Measurements from ENCODE around the gene TSSC4. TPM values are rescaled to one million over a fixed set of nuclear protein-coding genes. Genes with fewer than 3 reads are reported as not detected.

TSSC4 gene
- total RNA-seq, 3 donors from 2014 or later: 33.9 to 58.8 (median 39.2) TPM

DNA sequence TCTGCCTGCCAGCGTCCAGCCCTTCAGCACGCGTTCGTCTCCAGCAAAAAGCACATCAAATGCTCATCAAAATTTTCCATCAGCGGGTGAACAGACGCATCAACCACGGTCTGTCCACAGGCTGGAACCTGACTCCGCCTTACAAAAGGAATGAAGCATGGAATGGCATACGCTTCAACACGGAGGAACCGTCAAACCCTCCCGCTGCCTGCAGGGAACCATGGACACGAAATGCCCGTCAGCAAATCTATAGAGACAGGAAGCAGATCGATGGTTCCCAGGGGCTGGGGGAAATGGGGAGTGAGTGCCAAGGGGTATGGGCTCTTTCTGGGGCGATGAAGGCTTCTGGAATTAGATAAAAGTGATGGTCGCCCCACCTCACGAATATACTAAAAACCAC lies 16.2 kb downstream of the TSSC4 start:
- TF ChIP-seq, protein P1, sequence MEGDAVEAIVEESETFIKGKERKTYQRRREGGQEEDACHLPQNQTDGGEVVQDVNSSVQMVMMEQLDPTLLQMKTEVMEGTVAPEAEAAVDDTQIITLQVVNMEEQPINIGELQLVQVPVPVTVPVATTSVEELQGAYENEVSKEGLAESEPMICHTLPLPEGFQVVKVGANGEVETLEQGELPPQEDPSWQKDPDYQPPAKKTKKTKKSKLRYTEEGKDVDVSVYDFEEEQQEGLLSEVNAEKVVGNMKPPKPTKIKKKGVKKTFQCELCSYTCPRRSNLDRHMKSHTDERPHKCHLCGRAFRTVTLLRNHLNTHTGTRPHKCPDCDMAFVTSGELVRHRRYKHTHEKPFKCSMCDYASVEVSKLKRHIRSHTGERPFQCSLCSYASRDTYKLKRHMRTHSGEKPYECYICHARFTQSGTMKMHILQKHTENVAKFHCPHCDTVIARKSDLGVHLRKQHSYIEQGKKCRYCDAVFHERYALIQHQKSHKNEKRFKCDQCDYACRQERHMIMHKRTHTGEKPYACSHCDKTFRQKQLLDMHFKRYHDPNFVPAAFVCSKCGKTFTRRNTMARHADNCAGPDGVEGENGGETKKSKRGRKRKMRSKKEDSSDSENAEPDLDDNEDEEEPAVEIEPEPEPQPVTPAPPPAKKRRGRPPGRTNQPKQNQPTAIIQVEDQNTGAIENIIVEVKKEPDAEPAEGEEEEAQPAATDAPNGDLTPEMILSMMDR (IDR thresholded peaks at IDR 0.05): no peak
- intact Hi-C loops (cut with DNase I, micrococcal nuclease): no loop called here
- Histone ChIP-seq H3K9me3 (no peaks in the 10 kb centered on the region), H3K36me3 (ENCODE audit: low read depth) (no peaks in the 10 kb centered on the region), H3K4me3 (no peak overlapping the region), H3K4me1 (ENCODE audit: low read depth) (peaks cover 10% of the 10 kb centered on the region)
- no peak for ATAC-seq
- DNase-seq: no peak

- H3K9me3 ChIP-seq: no peaks in the 10 kb centered on the region
- TF ChIP-seq, protein P1 (IDR thresholded peaks at IDR 0.05): no peak
- no peak for ATAC-seq
- no peak overlapping the region for H3K4me3 ChIP-seq
- no peaks in the 10 kb centered on the region for H3K36me3 ChIP-seq (ENCODE audit: low read depth)
- peaks cover 10% of the 10 kb centered on the region for H3K4me1 ChIP-seq (ENCODE audit: low read depth)
- peak in 1 of 3 donors; percentile 49 for DNase-seq
- intact Hi-C loops (cut with DNase I, micrococcal nuclease): no loop called here
These were observed 17.5 kb downstream of the TSSC4 start for GRCh38 chr11:2417856-2418692.

GRCh38 chr11:2418693-2419360 lies 18.3 kb downstream of the TSSC4 start:
- Histone ChIP-seq H3K4me1 (ENCODE audit: low read depth) (peaks cover 10% of the 10 kb centered on the region), H3K4me3 (no peak overlapping the region), H3K9me3 (no peaks in the 10 kb centered on the region), H3K36me3 (ENCODE audit: low read depth) (no peaks in the 10 kb centered on the region)
- TF ChIP-seq, protein P1 (IDR thresholded peaks at IDR 0.05): no peak
- intact Hi-C loops (cut with DNase I, micrococcal nuclease): no loop called here
- DNase-seq: peak in 1 of 3 donors; percentile 17
- no peak for ATAC-seq

- no peaks in the 10 kb centered on the region for H3K36me3 ChIP-seq (ENCODE audit: low read depth)
- intact Hi-C loops (cut with DNase I, micrococcal nuclease): loop anchor here (2.0 to 10.0 kb wide), 5 partner anchors 115 to 475 kb away; partner anchors contain the start of genes C11orf21 (in 1 of the 2) and TSPAN32 (in 1 of the 2)
- H3K4me1 ChIP-seq (ENCODE audit: low read depth): peaks cover 10% of the 10 kb centered on the region
- peak; percentile 77 to 88 (median 87) for DNase-seq
- TF ChIP-seq, protein P1 (IDR thresholded peaks at IDR 0.05): peak; percentile 74
- peak; percentile 78 for ATAC-seq
- H3K9me3 ChIP-seq: no peaks in the 10 kb centered on the region
- H3K4me3 ChIP-seq: no peak overlapping the region
These were observed 19.3 kb downstream of the TSSC4 start for GRCh38 chr11:2419638-2420501.

All from mucosa of descending colon (tissue), 3 donors.